PC-9 (cell line): ENCODE data around the gene TLR2. TPM values are rescaled to one million over a fixed set of nuclear protein-coding genes. Genes with fewer than 3 reads are reported as not detected.

Experiments used
- BruUV-seq: library from RNA; stranded (reverse); fragments of 400-500 nt; replicated peaks from 2 replicates; lab custom pipeline; 2021; lab: Mats Ljungman, UMichigan
- CTCF ChIA-PET: fragments of 300-600 bp; sonication (Branson Sonifier 250); formaldehyde crosslinking; loops from one replicate; lab custom pipeline; 2022; ENCODE audit warnings: antibody characterized with exemption; lab: Charles Lee
- POLR2A ChIA-PET: fragments of 300-600 bp; sonication (Branson Sonifier 250); formaldehyde crosslinking; loops from one replicate; lab custom pipeline; 2022; ENCODE audit warnings: antibody characterized with exemption; ENCODE audit not compliant: unreplicated experiment; lab: Charles Lee
- DNase-seq, 2 experiments: peaks; one replicate each; pipeline versions ENCODE4 v3.0.0 to v3.0.0-alpha.2; 2015 to 2022; ENCODE audit warnings: mixed read lengths in 1 of 2
- H2AFZ ChIP-seq: fragments of 200-600 bp; sonication (generic); 2 replicates; pipeline ENCODE4 v1.8.1; 2017; ENCODE audit warnings: antibody characterized with exemption
- H3F3A ChIP-seq: fragments of 200-600 bp; sonication (generic); 2 replicates; pipeline ENCODE4 v1.8.1; 2017; ENCODE audit warnings: antibody characterized with exemption, mild to moderate bottlenecking, low read depth; ENCODE audit not compliant: insufficient read depth
- H3K27ac ChIP-seq: fragments of 200-600 bp; sonication (generic); 2 replicates; pipeline ENCODE4 v1.6.1; 2016; ENCODE audit warnings: mixed run types
- H3K27me3 ChIP-seq: fragments of 200-600 bp; sonication (generic); 2 replicates; pipeline ENCODE4 v1.6.1; 2016; ENCODE audit warnings: low read depth, mixed run types; ENCODE audit not compliant: insufficient read depth
- H3K36me3 ChIP-seq: fragments of 200-600 bp; sonication (generic); 2 replicates; pipeline ENCODE4 v1.6.1; 2016; ENCODE audit warnings: low read depth, mixed run types
- H3K4me1 ChIP-seq: fragments of 200-600 bp; sonication (generic); replicated peaks from 2 replicates; pipeline ENCODE4 v1.6.1; 2016; ENCODE audit warnings: mixed run types; ENCODE audit not compliant: insufficient read depth
- H3K4me2 ChIP-seq: fragments of 200-600 bp; sonication (generic); 2 replicates; pipeline ENCODE4 v1.6.1; 2017; ENCODE audit warnings: mixed run types
- H3K4me3 ChIP-seq: fragments of 200-600 bp; sonication (generic); 2 replicates; pipeline ENCODE4 v1.6.1; 2016; ENCODE audit warnings: mixed run types
- H3K79me2 ChIP-seq: fragments of 200-600 bp; sonication (generic); 2 replicates; pipeline ENCODE4 v1.6.1; 2017; ENCODE audit warnings: low read depth, mixed run types
- H3K9me2 ChIP-seq: fragments of 200-600 bp; sonication (generic); 2 replicates; pipeline ENCODE4 v1.8.1; 2017; ENCODE audit warnings: mild to moderate bottlenecking; ENCODE audit not compliant: insufficient read depth
- H3K9me3 ChIP-seq: fragments of 200-600 bp; sonication (generic); 2 replicates; pipeline ENCODE4 v1.8.1; 2016; ENCODE audit warnings: low read depth; ENCODE audit not compliant: insufficient read depth
- H4K20me1 ChIP-seq: fragments of 200-600 bp; sonication (generic); 2 replicates; pipeline ENCODE4 v1.8.1; 2017; ENCODE audit not compliant: insufficient read depth
- CTCF ChIP-seq: fragments of 200-600 bp; sonication (generic); conservative IDR thresholded peaks from 2 replicates; pipeline ENCODE4 v1.6.1; 2017; ENCODE audit warnings: mixed run types, antibody characterized with exemption, mild to moderate bottlenecking, moderate library complexity
- EZH2 ChIP-seq: fragments of 200-600 bp; sonication (generic); IDR thresholded peaks from 2 replicates; pipeline ENCODE4 v1.8.0; 2017; ENCODE audit warnings: antibody characterized with exemption, low read depth
- intact Hi-C: fragments of 100-400 bp; cut with micrococcal nuclease; formaldehyde crosslinking; loops from one replicate; pipeline ENCODE4 v1.10.0; 2022; ENCODE audit not compliant: unreplicated experiment
- total RNA-seq: library from RNA; stranded (reverse); gene quantifications from 2 replicates; pipeline ENCODE4 v1.2.3, GENCODE V29; 2021

The TLR2 gene
- total RNA-seq, 1 experiment from 2014 or later: 1.1 TPM

- Histone ChIP-seq H3K4me3 (no peak overlapping the region), H3K27ac (no peak overlapping the region), H3K27me3 (no peaks in the 10 kb centered on the region), H3F3A (no peaks in the 10 kb centered on the region), H3K4me1 (no peaks in the 10 kb centered on the region), H3K79me2 (no peaks in the 10 kb centered on the region), H3K9me3 (no peaks in the 10 kb centered on the region), H3K4me2 (no peak overlapping the region), H3K36me3 (no peaks in the 10 kb centered on the region), H4K20me1 (no peaks in the 10 kb centered on the region), H2AFZ (no peak overlapping the region), H3K9me2 (no peaks in the 10 kb centered on the region)
- TF ChIP-seq EZH2 (no peak), CTCF (no peak)
- POLR2A ChIA-PET: no interaction called here
- CTCF ChIA-PET: no interaction called here
- intact Hi-C loops: no loop called here
- no peak for DNase-seq
- BruUV-seq: no TSS peak
These were observed 48.2 kb upstream of the TLR2 start for GRCh38 chr4:153635846-153636245.

DNA sequence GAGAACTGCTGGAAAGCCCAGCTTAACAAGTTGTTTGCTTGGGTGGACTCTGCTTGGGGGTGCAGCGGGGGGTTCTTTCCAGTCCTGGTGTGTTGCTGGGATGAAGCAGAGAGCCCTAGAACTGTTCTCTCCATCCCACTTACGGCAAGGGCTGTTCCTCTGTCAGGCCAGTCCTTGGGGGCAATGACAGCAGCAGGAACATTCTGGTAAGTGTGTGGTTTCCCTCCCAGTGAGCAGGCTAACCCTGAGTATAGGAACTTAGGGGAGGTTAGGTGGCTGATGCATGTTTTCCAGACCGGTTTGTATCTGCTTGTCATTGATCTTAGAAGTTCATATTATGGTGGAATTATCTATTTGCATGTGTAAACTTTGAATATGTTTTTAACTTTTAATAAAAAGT lies 46.9 kb upstream of the TLR2 start:
- Histone ChIP-seq H3K4me3 (no peak overlapping the region), H3K79me2 (no peaks in the 10 kb centered on the region), H3F3A (no peaks in the 10 kb centered on the region), H3K9me2 (no peaks in the 10 kb centered on the region), H3K27ac (no peak overlapping the region), H4K20me1 (no peaks in the 10 kb centered on the region), H3K9me3 (no peaks in the 10 kb centered on the region), H3K4me1 (no peaks in the 10 kb centered on the region), H3K27me3 (no peaks in the 10 kb centered on the region), H3K36me3 (no peaks in the 10 kb centered on the region), H3K4me2 (no peak overlapping the region), H2AFZ (no peak overlapping the region)
- ChIA-PET CTCF (no interaction called here), POLR2A (no interaction called here)
- TF ChIP-seq EZH2 (no peak), CTCF (no peak)
- no TSS peak for BruUV-seq
- no peak for DNase-seq
- intact Hi-C loops: no loop called here

DNA sequence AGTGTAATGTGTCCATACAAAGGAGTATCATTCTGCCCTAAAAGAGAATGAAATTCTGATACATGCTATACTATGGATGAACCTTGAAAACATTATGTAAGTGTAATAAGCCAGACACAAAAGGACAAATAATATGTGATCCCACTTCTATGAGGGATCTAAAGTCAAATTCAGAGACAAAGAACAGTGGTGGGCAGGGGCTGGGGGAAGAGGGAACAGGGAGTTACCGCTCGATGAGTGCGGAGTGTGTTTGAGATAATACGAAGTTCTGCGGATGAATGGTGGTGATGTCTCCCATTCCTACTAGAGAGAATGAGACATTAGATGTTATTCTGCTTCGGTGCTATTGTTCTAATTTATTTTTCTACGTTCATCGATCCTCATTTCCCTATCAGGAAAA lies 46.1 kb upstream of the TLR2 start:
- ChIA-PET POLR2A (no interaction called here), CTCF (no interaction called here)
- no peaks in the 10 kb centered on the region for H3K9me3 ChIP-seq
- no peak overlapping the region for H3K27ac ChIP-seq
- H3K9me2 ChIP-seq: no peaks in the 10 kb centered on the region
- no peaks in the 10 kb centered on the region for H4K20me1 ChIP-seq
- H3K27me3 ChIP-seq: no peaks in the 10 kb centered on the region
- H3K79me2 ChIP-seq: no peaks in the 10 kb centered on the region
- H3K4me1 ChIP-seq: no peaks in the 10 kb centered on the region
- no peak overlapping the region for H3K4me2 ChIP-seq
- BruUV-seq: no TSS peak
- TF ChIP-seq CTCF (no peak), EZH2 (no peak)
- H3F3A ChIP-seq: no peaks in the 10 kb centered on the region
- H3K4me3 ChIP-seq: no peak overlapping the region
- H2AFZ ChIP-seq: no peak overlapping the region
- intact Hi-C loops: no loop called here
- no peaks in the 10 kb centered on the region for H3K36me3 ChIP-seq
- DNase-seq: no peak
